Gastrocnemius medialis (tissue), 4 donors: ENCODE results near the gene ADAM22.
"Not testable (repeated sequence)": the region's sequence is repeated elsewhere in the genome, so short reads cannot be mapped to it uniquely, and the experiment has no call there.

Experiments used
- CTCF ChIP-seq, 5 experiments: fragments of 450-650 bp in 3 of 5; fragments of 200-600 bp in 2 of 5; sonication (generic) in 2 of 5; IDR thresholded peaks in 4 of 5; conservative IDR thresholded peaks in 1 of 5; 1 replicate in 4 of 5; 2 replicates in 1 of 5; pipeline ENCODE4 v1.5.1; 2016 to 2019; ENCODE audit warnings: antibody characterized with exemption in 5 of 5, mild to moderate bottlenecking in 3 of 5, moderate library complexity in 3 of 5
- POLR2A ChIP-seq, 2 donors: fragments of 450-650 bp; IDR thresholded peaks; one replicate each; pipeline ENCODE4 v1.6.1; 2017; ENCODE audit warnings: antibody characterized with exemption in 2 of 2, mild to moderate bottlenecking in 2 of 2, moderate library complexity in 2 of 2

- TF ChIP-seq POLR2A (IDR thresholded peaks at IDR 0.05); CTCF (IDR thresholded peaks at IDR 0.05 in 4 of 5, conservative IDR thresholded peaks at IDR 0.05 in 1 of 5): not testable (repeated sequence)
Measured at GRCh38 chr7:87922759-87923395, 11.2 kb upstream of the ADAM22 start.
